Endothelial cell of umbilical vein (primary cell): ENCODE results near the gene IQSEC2. TPM values are rescaled to one million over a fixed set of nuclear protein-coding genes. Genes with fewer than 3 reads are reported as not detected.

Experiments used
- BruUV-seq: library from RNA; stranded (reverse); fragments of 400-500 nt; replicated peaks from 2 replicates; lab custom pipeline; 2021; lab: Mats Ljungman, UMichigan
- CTCF ChIA-PET: fragments of 300-600, 350-600 bp; sonication (Branson Sonifier 250); formaldehyde crosslinking; loops from one replicate; lab custom pipeline; 2021; ENCODE audit warnings: antibody characterized with exemption, inconsistent platforms; lab: Charles Lee
- POLR2A ChIA-PET: fragments of 300-600, 350-600 bp; sonication (Branson Sonifier 250); formaldehyde crosslinking; loops from one replicate; lab custom pipeline; 2021; ENCODE audit warnings: antibody characterized with exemption, inconsistent platforms; lab: Charles Lee
- DNase-seq: peaks from one replicate; pipeline ENCODE4 v3.0.0-alpha.2; 2011; ENCODE audit warnings: low read depth, low spot score
- FAIRE-seq: peaks from 2 replicates; lab custom pipeline; 2011; peaks lifted over from hg19 to GRCh38; lab: Jason Lieb, UNC
- H2AFZ ChIP-seq: 2 replicates; pipeline ENCODE4 v1.6.0; 2012; ENCODE audit warnings: low read depth, low read length, control low read depth, inconsistent platforms
- H3K27ac ChIP-seq: 2 replicates; pipeline ENCODE4 v1.5.1; 2011; ENCODE audit warnings: low read depth, mild to moderate bottlenecking, control low read depth, low read length, moderate library complexity; ENCODE audit not compliant: insufficient read depth
- H3K27me3 ChIP-seq, 2 experiments: 2 replicates each; pipeline versions ENCODE4 v1.6.0 to v1.6.1; 2011; ENCODE audit warnings: low read length in 2 of 2, mixed read lengths in 1 of 2; ENCODE audit not compliant: control insufficient read depth in 2 of 2, insufficient read depth in 2 of 2
- H3K36me3 ChIP-seq, 2 experiments: 2 replicates in 1 of 2; 3 replicates in 1 of 2; pipeline ENCODE4 v1.5.1; 2011; ENCODE audit warnings: low read length in 2 of 2, mild to moderate bottlenecking in 1 of 2, moderate library complexity in 1 of 2; ENCODE audit not compliant: control insufficient read depth in 2 of 2, insufficient read depth in 2 of 2; ENCODE audit errors: extremely low read depth in 1 of 2
- H3K4me1 ChIP-seq: 3 replicates; pipeline ENCODE4 v1.5.1; 2011; ENCODE audit warnings: mild to moderate bottlenecking, low read length; ENCODE audit not compliant: control insufficient read depth, insufficient read depth; ENCODE audit errors: extremely low read depth
- H3K4me2 ChIP-seq: 2 replicates; pipeline ENCODE4 v1.6.1; 2011; ENCODE audit warnings: low read length, control low read depth, mixed read lengths; ENCODE audit not compliant: insufficient read depth
- H3K4me3 ChIP-seq, 3 experiments: fragments of 200-600 bp in 1 of 3; sonication (generic), shearing (Covaris generic) in 1 of 3; replicated peaks in 1 of 3; 2 replicates each; pipeline ENCODE4 v1.5.1; 2011 to 2016; ENCODE audit warnings: control low read depth in 3 of 3, low read length in 3 of 3, mild to moderate bottlenecking in 2 of 3, inconsistent platforms in 1 of 3, low read depth in 1 of 3, moderate library complexity in 1 of 3; ENCODE audit not compliant: insufficient read depth in 1 of 3
- H3K79me2 ChIP-seq: 2 replicates; pipeline ENCODE4 v1.6.0; 2012; ENCODE audit warnings: low read length, inconsistent platforms; ENCODE audit not compliant: control insufficient read depth, insufficient read depth
- H3K9ac ChIP-seq: replicated peaks from 2 replicates; pipeline ENCODE3; 2011; ENCODE audit warnings: low read length, control low read depth; ENCODE audit not compliant: insufficient read depth; ENCODE audit errors: extremely low read depth
- H3K9me1 ChIP-seq: replicated peaks from 3 replicates; pipeline ENCODE4 v1.6.0; 2011; ENCODE audit warnings: mild to moderate bottlenecking, low read length; ENCODE audit not compliant: control insufficient read depth, insufficient read depth; ENCODE audit errors: extremely low read depth
- H3K9me3 ChIP-seq: replicated peaks from 2 replicates; pipeline ENCODE4 v1.5.1; 2012; ENCODE audit warnings: low read length, inconsistent platforms; ENCODE audit not compliant: control insufficient read depth, insufficient read depth
- H4K20me1 ChIP-seq: replicated peaks from 2 replicates; pipeline ENCODE3; 2011; ENCODE audit warnings: mild to moderate bottlenecking, low read length; ENCODE audit not compliant: control insufficient read depth, insufficient read depth; ENCODE audit errors: extremely low read depth
- FOS ChIP-seq: IDR thresholded peaks from 2 replicates; pipeline ENCODE4 v1.6.1; 2011; ENCODE audit warnings: mild to moderate bottlenecking, low read length, moderate library complexity, borderline replicate concordance; ENCODE audit not compliant: insufficient read depth
- GATA2 ChIP-seq: IDR thresholded peaks from 2 replicates; pipeline ENCODE4 v1.7.0; 2011; ENCODE audit warnings: low read depth, mild to moderate bottlenecking, moderate library complexity, mixed read lengths, low read length; ENCODE audit not compliant: insufficient read length, insufficient read depth
- JUN ChIP-seq: IDR thresholded peaks from 2 replicates; pipeline ENCODE4 v1.6.1; 2011; ENCODE audit warnings: borderline replicate concordance, low read depth; ENCODE audit not compliant: insufficient read length, insufficient read depth
- MAX ChIP-seq: IDR thresholded peaks from 2 replicates; pipeline ENCODE4 v1.6.1; 2011; ENCODE audit not compliant: insufficient read depth, insufficient read length
- MYC ChIP-seq: IDR thresholded peaks from one replicate; pipeline ENCODE4 v1.6.1; 2011; ENCODE audit warnings: mild to moderate bottlenecking, low read depth, low read length
- POLR2A ChIP-seq: IDR thresholded peaks from 2 replicates; pipeline ENCODE4 v1.6.1; 2012; ENCODE audit warnings: low read depth, mild to moderate bottlenecking, control low read depth, low read length
- POLR2AphosphoS5 ChIP-seq: IDR thresholded peaks from 2 replicates; pipeline ENCODE4 v1.6.1; 2012; ENCODE audit warnings: low read depth, mild to moderate bottlenecking, control low read depth, low read length, moderate library complexity; ENCODE audit not compliant: insufficient read depth
- dilution Hi-C: fragments of 300-500 bp; cut with MboI; formaldehyde crosslinking; loops from one replicate; pipeline ENCODE4 v1.15.0; 2019; ENCODE audit warnings: low sequenced_read_pairs; ENCODE audit not compliant: extremely low pct_ligation_motif_present
- intact Hi-C: fragments of 100-400 bp; cut with micrococcal nuclease; formaldehyde crosslinking; loops from one replicate; pipeline ENCODE4 v1.10.0; 2022
- polyA plus RNA-seq, 4 experiments: library from polyadenylated mRNA; depleted of rRNA in 3 of 4; stranded (reverse) in 3 of 4; unstranded in 1 of 4; fragments of >200 nt; gene quantifications; 2 replicates each; pipeline versions ENCODE4 v1.2.1 to v1.2.3, GENCODE V29; 2011 to 2012; ENCODE audit warnings: missing spikeins in 1 of 4
- total RNA-seq: library from RNA; stranded (reverse); gene quantifications from 2 replicates; pipeline ENCODE4 v1.2.3, GENCODE V29; 2021

The IQSEC2 gene
- total and polyA plus RNA-seq, 2 donors (not counting 3 experiments of a cell fraction or from before 2014, with no cell fraction given): 5.4 to 9.9 TPM

GRCh38 chrX:53265771-53266574 is 15.4 kb downstream of the IQSEC2 start:
- POLR2A ChIA-PET: no interaction called here

GRCh38 chrX:53263597-53264094 is 17.7 kb downstream of the IQSEC2 start:
- Histone ChIP-seq H3K79me2 (no peaks in the 10 kb centered on the region), H3K36me3 (no peaks in the 10 kb centered on the region), H3K4me2 (no peak overlapping the region), H3K9ac (no peak overlapping the region), H3K27me3 (no peaks in the 10 kb centered on the region), H3K4me3 (no peak overlapping the region), H3K27ac (no peak overlapping the region), H3K9me1 (no peaks in the 10 kb centered on the region), H4K20me1 (no peaks in the 10 kb centered on the region), H3K9me3 (no peaks in the 10 kb centered on the region), H3K4me1 (peaks cover 13% of the 10 kb centered on the region), H2AFZ (no peak overlapping the region)
- no TSS peak for BruUV-seq
- TF ChIP-seq POLR2AphosphoS5: no peak
- TF ChIP-seq POLR2A: no peak
- no peak for TF ChIP-seq MAX
- TF ChIP-seq FOS: no peak
- POLR2A ChIA-PET: interaction anchor here (0.6 kb wide), 1 partner anchor 77 kb away, joined by 5 read pairs; no protein-coding TSS in a partner anchor
- dilution Hi-C loops (no loop called here), intact Hi-C loops (no loop called here)
- CTCF ChIA-PET: interaction anchor here (1.2 to 2.0 kb wide), 2 partner anchors 20 to 31 kb away, joined by 4 read pairs; no protein-coding TSS in a partner anchor
- peak; percentile 27 for DNase-seq
- peak; percentile 61 for FAIRE-seq

More at GRCh38 chrX:53265771-53266574, 15.4 kb downstream of the IQSEC2 start:
- H3K27ac ChIP-seq: no peak overlapping the region
- no peak overlapping the region for H3K4me2 ChIP-seq
- no TSS peak for BruUV-seq
- H2AFZ ChIP-seq: no peak overlapping the region
- CTCF ChIA-PET: no interaction called here
- H3K4me1 ChIP-seq: peaks cover 13% of the 10 kb centered on the region
- dilution Hi-C loops (no loop called here), intact Hi-C loops (no loop called here)
- H3K4me3 ChIP-seq: no peak overlapping the region
- no peaks in the 10 kb centered on the region for H3K9me1 ChIP-seq
- no peaks in the 10 kb centered on the region for H3K79me2 ChIP-seq
- no peaks in the 10 kb centered on the region for H3K27me3 ChIP-seq
- no peak for DNase-seq
- no peak overlapping the region for H3K9ac ChIP-seq
- no peaks in the 10 kb centered on the region for H4K20me1 ChIP-seq
- TF ChIP-seq POLR2AphosphoS5 (no peak), JUN (no peak), MYC (no peak), POLR2A (no peak), GATA2 (no peak)
- no peaks in the 10 kb centered on the region for H3K36me3 ChIP-seq
- FAIRE-seq: no peak
- no peaks in the 10 kb centered on the region for H3K9me3 ChIP-seq
